Measurements from ENCODE around the gene NCEH1. TPM values are rescaled to one million over a fixed set of nuclear protein-coding genes. Genes with fewer than 3 reads are reported as not detected.

The NCEH1 gene
- total RNA-seq, 1 donor from 2014 or later = 22.4 TPM

GRCh38 chr3:172702256-172702655, 8.6 kb downstream of the NCEH1 start:
- Histone ChIP-seq H3K36me3 (ENCODE audit: control insufficient read depth, insufficient read depth, low read length) (no peaks in the 10 kb centered on the region), H3K4me3 (ENCODE audit: low read depth, low read length) (no peak overlapping the region), H3K27me3 (ENCODE audit: control insufficient read depth, insufficient read depth, low read length) (no peaks in the 10 kb centered on the region)
- no peak for TF ChIP-seq CTCF (IDR thresholded peaks at IDR 0.05; ENCODE audit: insufficient read depth, low read length, poor library complexity, severe bottlenecking)
- no peak for DNase-seq (ENCODE audit: low read depth)

GRCh38 chr3:172701751-172702150, 9.1 kb downstream of the NCEH1 start:
- H3K4me3 ChIP-seq (ENCODE audit: low read depth, low read length) = no peak overlapping the region
- no peaks in the 10 kb centered on the region for H3K27me3 ChIP-seq (ENCODE audit: control insufficient read depth, insufficient read depth, low read length)
- no peak for TF ChIP-seq CTCF (IDR thresholded peaks at IDR 0.05; ENCODE audit: insufficient read depth, low read length, poor library complexity, severe bottlenecking)
- H3K36me3 ChIP-seq (ENCODE audit: control insufficient read depth, insufficient read depth, low read length) = no peaks in the 10 kb centered on the region
- DNase-seq (ENCODE audit: low read depth) = no peak

- Histone ChIP-seq H3K27me3 (ENCODE audit: control insufficient read depth, insufficient read depth, low read length) (no peaks in the 10 kb centered on the region), H3K36me3 (ENCODE audit: control insufficient read depth, insufficient read depth, low read length) (no peaks in the 10 kb centered on the region), H3K4me3 (ENCODE audit: low read depth, low read length) (no peak overlapping the region)
- TF ChIP-seq CTCF (IDR thresholded peaks at IDR 0.05; ENCODE audit: insufficient read depth, low read length, poor library complexity, severe bottlenecking) = no peak
- DNase-seq (ENCODE audit: low read depth) = no peak
Observed at GRCh38 chr3:172700936-172701455, 9.9 kb downstream of the NCEH1 start.

GRCh38 chr3:172700256-172700655, 10.6 kb downstream of the NCEH1 start:
- no peak for DNase-seq (ENCODE audit: low read depth)
- Histone ChIP-seq H3K27me3 (ENCODE audit: control insufficient read depth, insufficient read depth, low read length) (no peaks in the 10 kb centered on the region), H3K36me3 (ENCODE audit: control insufficient read depth, insufficient read depth, low read length) (no peaks in the 10 kb centered on the region), H3K4me3 (ENCODE audit: low read depth, low read length) (no peak overlapping the region)
- no peak for TF ChIP-seq CTCF (IDR thresholded peaks at IDR 0.05; ENCODE audit: insufficient read depth, low read length, poor library complexity, severe bottlenecking)

- no peak for TF ChIP-seq CTCF (IDR thresholded peaks at IDR 0.05; ENCODE audit: insufficient read depth, low read length, poor library complexity, severe bottlenecking)
- no peaks in the 10 kb centered on the region for H3K27me3 ChIP-seq (ENCODE audit: control insufficient read depth, insufficient read depth, low read length)
- no peak overlapping the region for H3K4me3 ChIP-seq (ENCODE audit: low read depth, low read length)
- H3K36me3 ChIP-seq (ENCODE audit: control insufficient read depth, insufficient read depth, low read length) = no peaks in the 10 kb centered on the region
- no peak for DNase-seq (ENCODE audit: low read depth)
Observed at GRCh38 chr3:172699031-172699430, 11.8 kb downstream of the NCEH1 start.

- no peak for DNase-seq (ENCODE audit: low read depth)
- Histone ChIP-seq H3K27me3 (ENCODE audit: control insufficient read depth, insufficient read depth, low read length) (no peaks in the 10 kb centered on the region), H3K4me3 (ENCODE audit: low read depth, low read length) (no peak overlapping the region), H3K36me3 (ENCODE audit: control insufficient read depth, insufficient read depth, low read length) (no peaks in the 10 kb centered on the region)
- TF ChIP-seq CTCF (IDR thresholded peaks at IDR 0.05; ENCODE audit: insufficient read depth, low read length, poor library complexity, severe bottlenecking) = no peak
Observed at GRCh38 chr3:172698631-172699030, 12.2 kb downstream of the NCEH1 start.

Measured in kidney epithelial cell (primary cell).